GM23338 (cell line): Measurements from ENCODE around the gene PSD. TPM values are rescaled to one million over a fixed set of nuclear protein-coding genes. Genes with fewer than 3 reads are reported as not detected.
A peak's percentile ranks its signal among the peaks of the same experiment; 100 is the strongest.

ENCODE experiments used
- ATAC-seq: fragments of 200-7000 bp; cut with Tn5 transposase; 3 replicates; pipeline ENCODE4 v1.9.1; 2020
- DNase-seq: peaks from one replicate; pipeline ENCODE4 v3.0.0-alpha.2; 2015; ENCODE audit warnings: low spot score
- H2AFZ ChIP-seq: fragments of 200-600 bp; sonication (generic); 2 replicates; pipeline ENCODE4 v1.8.0; 2016; ENCODE audit warnings: antibody characterized with exemption, mild to moderate bottlenecking, moderate library complexity
- H3F3A ChIP-seq: fragments of 200-600 bp; sonication (generic); replicated peaks from 2 replicates; pipeline ENCODE4 v1.8.0; 2017; ENCODE audit warnings: antibody characterized with exemption, mixed run types, low read depth
- H3K27ac ChIP-seq: fragments of 200-600 bp; sonication (generic); 2 replicates; pipeline ENCODE4 v1.6.1; 2016; ENCODE audit warnings: low read depth
- H3K27me3 ChIP-seq: fragments of 200-600 bp; sonication (generic); 2 replicates; pipeline ENCODE4 v1.8.0; 2016; ENCODE audit warnings: mild to moderate bottlenecking, mixed run types, moderate library complexity; ENCODE audit not compliant: insufficient read depth
- H3K36me3 ChIP-seq: fragments of 200-600 bp; sonication (generic); 2 replicates; pipeline ENCODE4 v1.8.0; 2016; ENCODE audit warnings: mild to moderate bottlenecking; ENCODE audit not compliant: insufficient read depth
- H3K4me1 ChIP-seq: fragments of 200-600 bp; sonication (generic); 2 replicates; pipeline ENCODE4 v1.8.0; 2016; ENCODE audit warnings: mild to moderate bottlenecking, moderate library complexity; ENCODE audit not compliant: insufficient read depth
- H3K4me2 ChIP-seq: fragments of 200-600 bp; sonication (generic); 2 replicates; pipeline ENCODE4 v1.7.1; 2017; ENCODE audit warnings: mixed run types
- H3K4me3 ChIP-seq: fragments of 200-600 bp; sonication (generic); 2 replicates; pipeline ENCODE4 v1.6.1; 2016; ENCODE audit warnings: mixed run types
- H3K79me2 ChIP-seq: fragments of 200-600 bp; sonication (generic); replicated peaks from 2 replicates; pipeline ENCODE4 v1.8.0; 2017; ENCODE audit warnings: mild to moderate bottlenecking; ENCODE audit not compliant: insufficient read depth
- H3K9me2 ChIP-seq: fragments of 200-600 bp; sonication (generic); 2 replicates; pipeline ENCODE4 v1.8.0; 2017; ENCODE audit not compliant: insufficient read depth
- H4K20me1 ChIP-seq: fragments of 200-600 bp; sonication (generic); replicated peaks from 2 replicates; pipeline ENCODE4 v1.8.0; 2017; ENCODE audit warnings: mild to moderate bottlenecking; ENCODE audit not compliant: insufficient read depth
- H3K27ac Mint-ChIP-seq: 2 replicates; pipeline ENCODE4 v1.8.0; 2020; ENCODE audit warnings: inconsistent platforms, mild to moderate bottlenecking, moderate library complexity, mixed read lengths
- H3K27me3 Mint-ChIP-seq: 3 replicates; pipeline ENCODE4 v1.8.0; 2022; ENCODE audit warnings: low read depth, mild to moderate bottlenecking, moderate library complexity, mixed read lengths, inconsistent platforms; ENCODE audit not compliant: insufficient read depth, poor library complexity
- H3K36me3 Mint-ChIP-seq: 3 replicates; pipeline ENCODE4 v1.8.0; 2021; ENCODE audit warnings: low read depth, mild to moderate bottlenecking, inconsistent platforms, moderate library complexity, mixed read lengths
- H3K4me1 Mint-ChIP-seq: 3 replicates; pipeline ENCODE4 v1.8.0; 2020; ENCODE audit warnings: mild to moderate bottlenecking, inconsistent platforms, mixed read lengths
- H3K4me3 Mint-ChIP-seq: 3 replicates; pipeline ENCODE4 v1.8.0; 2021; ENCODE audit warnings: moderate library complexity, mild to moderate bottlenecking, inconsistent platforms, mixed read lengths
- H3K9me3 Mint-ChIP-seq: 3 replicates; pipeline ENCODE4 v1.8.0; 2020; ENCODE audit warnings: moderate library complexity, mild to moderate bottlenecking, inconsistent platforms, mixed read lengths
- CREB1 ChIP-seq: fragments of 250-450 bp; sonication (Bioruptor Pico); IDR thresholded peaks from 2 replicates; pipeline ENCODE4 v1.5.0; 2020; ENCODE audit warnings: low read depth, mild to moderate bottlenecking, moderate library complexity
- CTCF ChIP-seq, 2 experiments: fragments of 200-600 bp in 1 of 2; sonication (generic) in 1 of 2; conservative IDR thresholded peaks; 2 replicates each; pipeline versions ENCODE4 v1.5.1 to v1.6.1; 2016 to 2017; ENCODE audit warnings: antibody characterized with exemption in 2 of 2, low read depth in 2 of 2, mild to moderate bottlenecking in 2 of 2, moderate library complexity in 1 of 2
- EZH2 ChIP-seq: fragments of 200-600 bp; sonication (generic); IDR thresholded peaks from one replicate; pipeline ENCODE4 v1.8.0; 2017; ENCODE audit warnings: antibody characterized with exemption, mild to moderate bottlenecking, low read depth; ENCODE audit not compliant: unreplicated experiment
- EZH2phosphoT487 ChIP-seq: fragments of 200-600 bp; sonication (generic); IDR thresholded peaks from one replicate; pipeline ENCODE4 v1.8.1; 2018; ENCODE audit warnings: antibody characterized with exemption; ENCODE audit not compliant: unreplicated experiment
- JUNB ChIP-seq: IDR thresholded peaks from one replicate; pipeline ENCODE4 v1.6.1; 2016; ENCODE audit warnings: antibody characterized with exemption; ENCODE audit not compliant: unreplicated experiment
- NANOG ChIP-seq: IDR thresholded peaks from 2 replicates; pipeline ENCODE4 v1.6.1; 2016; ENCODE audit warnings: antibody characterized with exemption, borderline replicate concordance
- POLR2AphosphoS5 ChIP-seq: IDR thresholded peaks from 2 replicates; pipeline ENCODE4 v1.6.1; 2016; ENCODE audit warnings: antibody characterized with exemption, low read depth
- STAT1 ChIP-seq: IDR thresholded peaks from one replicate; pipeline ENCODE4 v1.6.1; 2016; ENCODE audit warnings: antibody characterized with exemption; ENCODE audit not compliant: unreplicated experiment
- ZNF114 ChIP-seq: fragments of 250-450 bp; sonication (Bioruptor Pico); IDR thresholded peaks from 2 replicates; pipeline ENCODE4 v1.5.0; 2020; ENCODE audit warnings: mild to moderate bottlenecking, moderate library complexity
- ZNF331 ChIP-seq: fragments of 250-450 bp; sonication (Bioruptor Pico); IDR thresholded peaks from 2 replicates; pipeline ENCODE4 v1.5.0; 2020; ENCODE audit warnings: low read depth, mild to moderate bottlenecking, moderate library complexity
- polyA plus RNA-seq: library from polyadenylated mRNA; unstranded; fragments of >200 nt; fragmentation: Nextera tagmentation; extraction: Ambion mirVana; gene quantifications from 2 replicates; pipeline ENCODE4 v1.2.1, GENCODE V29; 2016
- total RNA-seq: library from RNA; depleted of rRNA; stranded (reverse); fragments of >200 nt; shearing (Covaris generic); gene quantifications from 2 replicates; pipeline ENCODE4 v1.2.3, GENCODE V29; 2014
- TF ChIP-seq, protein P1 (sequence below): fragments of 250-450 bp; sonication (Bioruptor Pico); IDR thresholded peaks from 2 replicates; pipeline ENCODE4 v1.5.0; 2020; ENCODE audit warnings: mild to moderate bottlenecking, moderate library complexity

PSD gene
- total and polyA plus RNA-seq, 2 experiments from 2014 or later: 1.9 to 6.8 TPM

DNA sequence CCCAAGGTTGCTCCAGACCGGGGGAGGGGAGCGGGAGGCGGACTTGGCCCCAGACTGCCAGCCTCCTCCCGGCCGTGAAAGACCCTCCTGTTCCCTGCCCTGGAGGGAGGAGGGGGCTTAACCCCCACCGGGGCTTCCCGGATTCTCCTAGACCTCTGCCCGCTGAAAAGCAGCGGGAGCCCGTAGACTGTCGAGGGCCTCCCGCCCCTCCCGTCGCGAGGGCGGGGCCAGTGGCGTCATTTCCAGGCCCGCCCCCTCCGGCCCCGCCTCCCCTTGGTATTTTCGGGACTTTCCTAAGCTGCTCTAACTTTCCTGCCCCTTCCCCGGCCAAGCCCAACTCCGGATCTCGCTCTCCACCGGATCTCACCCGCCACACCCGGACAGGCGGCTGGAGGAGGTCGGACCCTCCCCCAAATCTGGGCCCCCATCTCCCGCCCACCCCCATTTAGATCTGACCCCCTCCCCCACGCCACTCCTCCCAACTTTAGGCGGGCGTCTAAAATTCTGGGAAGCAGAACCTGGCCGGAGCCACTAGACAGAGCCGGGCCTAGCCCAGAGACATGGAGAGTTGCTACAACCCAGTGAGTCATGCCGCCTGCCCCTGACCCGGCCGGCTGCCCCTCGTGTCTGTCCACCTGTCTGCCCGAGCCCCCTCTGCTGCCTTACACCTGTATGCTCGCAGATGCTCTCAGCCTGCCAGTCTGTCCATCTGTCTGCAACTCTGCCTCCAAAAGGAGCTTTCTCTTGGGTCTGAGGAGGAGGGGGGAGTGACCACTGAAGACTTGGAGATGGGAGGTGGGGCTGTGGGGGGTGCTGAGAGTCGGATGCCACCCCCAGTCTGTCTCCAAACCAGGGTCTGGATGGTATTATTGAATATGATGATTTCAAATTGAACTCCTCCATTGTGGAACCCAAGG is 22.9 kb downstream of the PSD start, which contains the start of gene NFKB2:
NFKB2 (plus strand) TSS at position 306 of the 917 bp plus-strand sequence; CDS start at position 561, 255 bp downstream.
- Histone ChIP-seq H2AFZ (peak within 1 kb of the TSS; percentile 97), H3K27me3 (peaks cover 38% of the 10 kb centered on the region), H3F3A (0 out of 2 replicates have a peak, but pooled peaks cover 9% of the 10 kb centered on the region), H3K4me2 (peak within 1 kb of the TSS; percentile 96), H3K27ac (no peak within 1 kb of the TSS), H3K36me3 (no peaks in the 10 kb centered on the region), H3K4me3 (peak within 1 kb of the TSS; percentile 88), H3K9me2 (no peaks in the 10 kb centered on the region), H4K20me1 (no peaks in the 10 kb centered on the region; the same call in 1 of the 2 replicates), H3K4me1 (peaks cover 13% of the 10 kb centered on the region), H3K79me2 (no peaks in the 10 kb centered on the region)
- ATAC-seq: peak; percentile 23
- H3K36me3 Mint-ChIP-seq: no peaks in the 10 kb centered on the region; the same call in 2 of the 3 replicates
- H3K27me3 Mint-ChIP-seq: peaks cover 38% of the 10 kb centered on the region
- no peaks in the 10 kb centered on the region for H3K9me3 Mint-ChIP-seq
- peak; percentile 95 for DNase-seq
- H3K4me1 Mint-ChIP-seq: peaks cover 20% of the 10 kb centered on the region
- H3K27ac Mint-ChIP-seq: peak within 1 kb of the TSS; percentile 59; the same call in 1 of the 2 replicates
- peak within 1 kb of the TSS; percentile 82 for H3K4me3 Mint-ChIP-seq
- TF ChIP-seq POLR2AphosphoS5 (peak; percentile 60), CREB1 (CRISPR knock-in tag) (peak; percentile 92), ZNF114 (CRISPR knock-in tag) (no peak)

- peak; percentile 0; the same call in 1 of the 3 replicates for ATAC-seq
- peak overlapping the region; percentile 97 for H2AFZ ChIP-seq
- no peak overlapping the region for H3K27ac Mint-ChIP-seq
- no peak for TF ChIP-seq ZNF114 (CRISPR knock-in tag)
- no peak for TF ChIP-seq STAT1
- no peak for TF ChIP-seq NANOG
- no peak for TF ChIP-seq EZH2
- no peak for TF ChIP-seq CTCF (conservative IDR thresholded peaks at IDR 0.05; ENCODE audit: low read depth in 2 of 2)
- TF ChIP-seq, protein P1, sequence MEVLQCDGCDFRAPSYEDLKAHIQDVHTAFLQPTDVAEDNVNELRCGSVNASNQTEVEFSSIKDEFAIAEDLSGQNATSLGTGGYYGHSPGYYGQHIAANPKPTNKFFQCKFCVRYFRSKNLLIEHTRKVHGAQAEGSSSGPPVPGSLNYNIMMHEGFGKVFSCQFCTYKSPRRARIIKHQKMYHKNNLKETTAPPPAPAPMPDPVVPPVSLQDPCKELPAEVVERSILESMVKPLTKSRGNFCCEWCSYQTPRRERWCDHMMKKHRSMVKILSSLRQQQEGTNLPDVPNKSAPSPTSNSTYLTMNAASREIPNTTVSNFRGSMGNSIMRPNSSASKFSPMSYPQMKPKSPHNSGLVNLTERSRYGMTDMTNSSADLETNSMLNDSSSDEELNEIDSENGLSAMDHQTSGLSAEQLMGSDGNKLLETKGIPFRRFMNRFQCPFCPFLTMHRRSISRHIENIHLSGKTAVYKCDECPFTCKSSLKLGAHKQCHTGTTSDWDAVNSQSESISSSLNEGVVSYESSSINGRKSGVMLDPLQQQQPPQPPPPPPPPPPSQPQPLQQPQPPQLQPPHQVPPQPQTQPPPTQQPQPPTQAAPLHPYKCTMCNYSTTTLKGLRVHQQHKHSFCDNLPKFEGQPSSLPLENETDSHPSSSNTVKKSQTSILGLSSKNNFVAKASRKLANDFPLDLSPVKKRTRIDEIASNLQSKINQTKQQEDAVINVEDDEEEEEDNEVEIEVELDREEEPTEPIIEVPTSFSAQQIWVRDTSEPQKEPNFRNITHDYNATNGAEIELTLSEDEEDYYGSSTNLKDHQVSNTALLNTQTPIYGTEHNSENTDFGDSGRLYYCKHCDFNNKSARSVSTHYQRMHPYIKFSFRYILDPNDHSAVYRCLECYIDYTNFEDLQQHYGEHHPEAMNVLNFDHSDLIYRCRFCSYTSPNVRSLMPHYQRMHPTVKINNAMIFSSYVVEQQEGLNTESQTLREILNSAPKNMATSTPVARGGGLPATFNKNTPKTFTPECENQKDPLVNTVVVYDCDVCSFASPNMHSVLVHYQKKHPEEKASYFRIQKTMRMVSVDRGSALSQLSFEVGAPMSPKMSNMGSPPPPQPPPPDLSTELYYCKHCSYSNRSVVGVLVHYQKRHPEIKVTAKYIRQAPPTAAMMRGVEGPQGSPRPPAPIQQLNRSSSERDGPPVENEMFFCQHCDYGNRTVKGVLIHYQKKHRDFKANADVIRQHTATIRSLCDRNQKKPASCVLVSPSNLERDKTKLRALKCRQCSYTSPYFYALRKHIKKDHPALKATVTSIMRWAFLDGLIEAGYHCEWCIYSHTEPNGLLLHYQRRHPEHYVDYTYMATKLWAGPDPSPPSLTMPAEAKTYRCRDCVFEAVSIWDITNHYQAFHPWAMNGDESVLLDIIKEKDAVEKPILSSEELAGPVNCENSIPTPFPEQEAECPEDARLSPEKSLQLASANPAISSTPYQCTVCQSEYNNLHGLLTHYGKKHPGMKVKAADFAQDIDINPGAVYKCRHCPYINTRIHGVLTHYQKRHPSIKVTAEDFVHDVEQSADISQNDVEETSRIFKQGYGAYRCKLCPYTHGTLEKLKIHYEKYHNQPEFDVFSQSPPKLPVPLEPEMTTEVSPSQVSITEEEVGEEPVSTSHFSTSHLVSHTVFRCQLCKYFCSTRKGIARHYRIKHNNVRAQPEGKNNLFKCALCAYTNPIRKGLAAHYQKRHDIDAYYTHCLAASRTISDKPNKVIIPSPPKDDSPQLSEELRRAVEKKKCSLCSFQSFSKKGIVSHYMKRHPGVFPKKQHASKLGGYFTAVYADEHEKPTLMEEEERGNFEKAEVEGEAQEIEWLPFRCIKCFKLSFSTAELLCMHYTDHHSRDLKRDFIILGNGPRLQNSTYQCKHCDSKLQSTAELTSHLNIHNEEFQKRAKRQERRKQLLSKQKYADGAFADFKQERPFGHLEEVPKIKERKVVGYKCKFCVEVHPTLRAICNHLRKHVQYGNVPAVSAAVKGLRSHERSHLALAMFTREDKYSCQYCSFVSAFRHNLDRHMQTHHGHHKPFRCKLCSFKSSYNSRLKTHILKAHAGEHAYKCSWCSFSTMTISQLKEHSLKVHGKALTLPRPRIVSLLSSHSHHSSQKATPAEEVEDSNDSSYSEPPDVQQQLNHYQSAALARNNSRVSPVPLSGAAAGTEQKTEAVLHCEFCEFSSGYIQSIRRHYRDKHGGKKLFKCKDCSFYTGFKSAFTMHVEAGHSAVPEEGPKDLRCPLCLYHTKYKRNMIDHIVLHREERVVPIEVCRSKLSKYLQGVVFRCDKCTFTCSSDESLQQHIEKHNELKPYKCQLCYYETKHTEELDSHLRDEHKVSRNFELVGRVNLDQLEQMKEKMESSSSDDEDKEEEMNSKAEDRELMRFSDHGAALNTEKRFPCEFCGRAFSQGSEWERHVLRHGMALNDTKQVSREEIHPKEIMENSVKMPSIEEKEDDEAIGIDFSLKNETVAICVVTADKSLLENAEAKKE: no peak
- TF ChIP-seq JUNB: no peak
- no peak for TF ChIP-seq EZH2phosphoT487
- TF ChIP-seq ZNF331 (CRISPR knock-in tag): no peak
These were observed 23.7 kb downstream of the PSD start for GRCh38 chr10:102394801-102395399.

More at GRCh38 chr10:102394801-102395399, 23.7 kb downstream of the PSD start:
- Histone ChIP-seq H3K27me3 (peaks cover 38% of the 10 kb centered on the region), H3K4me2 (peak overlapping the region; percentile 96), H3F3A (0 out of 2 replicates have a peak, but pooled peaks cover 6% of the 10 kb centered on the region), H3K4me1 (peaks cover 12% of the 10 kb centered on the region), H3K36me3 (no peaks in the 10 kb centered on the region), H4K20me1 (no peaks in the 10 kb centered on the region; the same call in 1 of the 2 replicates), H3K27ac (no peak overlapping the region), H3K79me2 (no peaks in the 10 kb centered on the region), H3K9me2 (no peaks in the 10 kb centered on the region), H3K4me3 (peak overlapping the region; percentile 88)
- peaks cover 42% of the 10 kb centered on the region for H3K27me3 Mint-ChIP-seq
- H3K4me3 Mint-ChIP-seq: peak overlapping the region; percentile 82
- no peaks in the 10 kb centered on the region; the same call in 2 of the 3 replicates for H3K36me3 Mint-ChIP-seq
- no peaks in the 10 kb centered on the region for H3K9me3 Mint-ChIP-seq
- H3K4me1 Mint-ChIP-seq: peaks cover 16% of the 10 kb centered on the region
- no peak for DNase-seq
